NCI-H748 (cell line): ENCODE measurements around the gene ZNF296.
"Not testable (repeated sequence)": the region's sequence is repeated elsewhere in the genome, so short reads cannot be mapped to it uniquely, and the experiment has no call there.

Experiments
- DNase-seq: peaks from one replicate; lab custom pipeline; 2025; ENCODE audit not compliant: unreplicated experiment; lab: John Stamatoyannopoulos, UW

ZNF296 gene

DNA sequence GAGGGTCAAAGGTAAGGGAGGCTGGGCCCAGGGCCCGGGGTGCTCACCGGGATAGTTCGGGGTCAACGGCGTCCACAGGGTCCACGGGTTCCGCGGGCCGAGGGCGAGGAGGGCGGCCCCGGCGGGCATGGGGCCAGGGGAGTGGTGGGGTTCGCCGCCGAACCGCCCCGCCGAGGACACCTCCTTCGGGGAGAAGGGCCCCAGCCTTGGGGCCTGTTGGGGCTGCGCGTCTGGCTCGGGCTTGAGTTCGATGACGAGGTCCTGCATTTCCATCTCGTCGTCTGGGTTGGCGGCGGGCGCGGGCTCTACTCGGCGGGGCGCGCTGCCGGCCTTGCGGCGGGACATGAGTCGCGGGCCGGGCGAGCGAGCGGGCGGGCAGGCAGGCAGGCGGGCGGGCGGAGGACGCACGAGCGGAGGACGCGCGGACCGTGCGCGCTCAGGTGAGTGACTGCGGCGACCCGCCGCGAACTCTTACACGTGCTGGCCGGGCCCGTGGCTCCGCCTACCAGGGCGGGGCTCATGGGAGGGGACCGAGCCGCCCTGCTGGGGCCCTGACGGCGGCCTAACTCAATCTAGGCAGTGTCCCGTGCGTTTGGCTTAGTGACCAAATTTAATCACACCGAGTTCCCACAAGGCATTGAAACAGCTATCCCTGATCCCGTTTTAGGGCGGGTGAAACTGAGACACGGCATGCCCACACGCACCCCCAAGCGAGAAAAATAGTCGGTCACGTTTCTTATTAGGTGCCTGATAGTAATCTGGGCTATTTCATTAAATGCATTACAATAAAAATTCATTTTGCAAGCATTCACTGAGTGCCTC lies at the start of gene ZNF296:
TSS of gene ZNF296 (minus strand) at position 450 of the 822 bp plus-strand sequence. CDS start at position 345, 105 bp downstream.
- DNase-seq, result peak; percentile 92

GRCh38 chr19:45125360-45125759 lies 49.1 kb upstream of the ZNF296 start:
- DNase-seq, result no peak

DNA sequence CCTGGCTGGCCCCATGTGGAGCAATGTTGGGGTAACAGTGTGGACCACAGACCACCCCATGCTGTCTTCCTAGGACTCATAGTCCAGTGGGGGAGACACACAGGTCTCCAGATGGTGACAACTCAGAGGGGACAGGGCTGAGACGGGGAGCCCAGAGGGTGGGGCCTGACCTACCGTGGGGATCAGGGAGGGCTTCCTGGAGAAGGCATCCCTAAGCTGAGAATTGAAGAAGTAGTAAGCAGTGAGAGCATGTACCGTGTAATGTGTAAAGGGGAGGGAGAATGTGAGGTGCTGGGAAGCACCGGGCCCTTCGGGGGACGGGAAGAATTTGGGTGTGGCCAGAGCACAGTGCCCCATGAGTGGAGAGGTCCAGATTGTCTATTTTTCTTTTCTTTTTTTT lies 47.7 kb upstream of the ZNF296 start:
- DNase-seq, result no peak

DNA sequence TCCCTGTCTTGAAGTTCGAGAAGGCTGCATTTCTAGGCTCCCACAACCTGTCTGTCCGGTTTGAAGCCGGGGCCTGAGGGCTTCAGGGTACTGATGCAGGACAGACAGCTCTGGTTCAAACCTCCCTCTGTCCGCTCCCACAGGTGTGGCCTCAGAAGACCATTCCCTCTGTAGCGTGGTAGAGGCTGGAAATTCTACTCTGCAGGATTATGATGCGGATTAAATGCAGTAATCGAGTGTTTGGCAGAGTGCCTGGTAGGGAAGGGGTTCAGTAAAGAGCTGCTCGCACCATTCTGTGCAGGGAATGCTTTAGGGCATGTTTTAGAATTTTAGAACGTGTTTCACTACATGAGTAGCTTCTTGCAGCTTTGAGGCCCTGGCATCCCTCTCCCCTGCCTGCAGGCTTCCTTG lies 47.2 kb upstream of the ZNF296 start:
- no peak for DNase-seq

DNA sequence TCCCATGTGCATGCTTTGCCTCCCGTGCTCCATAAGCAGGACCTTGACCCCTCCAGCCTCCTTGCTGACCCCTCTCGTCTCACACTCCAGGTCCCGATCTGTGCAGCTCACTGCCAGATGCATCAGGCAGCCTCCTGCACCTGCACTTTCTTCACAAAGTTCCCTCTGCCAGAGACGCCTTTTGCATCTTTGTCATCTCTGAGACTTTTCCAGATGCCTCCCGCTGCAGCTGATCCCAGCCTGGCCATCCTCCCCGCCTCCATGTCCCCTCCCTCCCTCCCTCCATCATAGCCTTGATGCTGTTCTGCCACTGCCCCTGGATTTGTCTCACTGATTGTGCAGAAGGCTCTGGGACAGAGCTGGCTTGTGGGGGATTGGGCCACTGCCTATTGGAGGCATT lies 46.6 kb upstream of the ZNF296 start:
- DNase-seq, result no peak

- DNase-seq, result no peak
Measured at GRCh38 chr19:45121827-45122345, 45.6 kb upstream of the ZNF296 start.

DNA sequence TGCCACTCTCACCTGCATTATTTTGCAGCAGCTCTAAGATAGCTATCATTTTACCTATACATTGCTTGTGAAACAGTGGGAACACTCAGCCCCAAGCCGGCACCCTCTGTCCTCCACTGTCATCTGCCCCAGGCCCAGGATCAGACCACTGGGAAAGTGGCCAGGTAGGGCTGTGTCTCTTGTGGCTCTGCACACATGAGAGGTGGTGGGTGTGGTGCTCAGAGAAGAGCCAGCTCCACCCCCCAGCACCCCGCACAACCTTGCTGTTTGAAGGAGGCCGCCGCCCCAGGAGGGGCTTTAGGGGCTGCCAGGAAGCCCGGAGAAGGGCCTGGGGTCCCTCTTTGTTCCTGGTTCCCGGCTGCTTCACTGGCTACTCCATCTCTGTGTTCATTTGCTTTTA lies 43.3 kb upstream of the ZNF296 start:
- no peak for DNase-seq

DNA sequence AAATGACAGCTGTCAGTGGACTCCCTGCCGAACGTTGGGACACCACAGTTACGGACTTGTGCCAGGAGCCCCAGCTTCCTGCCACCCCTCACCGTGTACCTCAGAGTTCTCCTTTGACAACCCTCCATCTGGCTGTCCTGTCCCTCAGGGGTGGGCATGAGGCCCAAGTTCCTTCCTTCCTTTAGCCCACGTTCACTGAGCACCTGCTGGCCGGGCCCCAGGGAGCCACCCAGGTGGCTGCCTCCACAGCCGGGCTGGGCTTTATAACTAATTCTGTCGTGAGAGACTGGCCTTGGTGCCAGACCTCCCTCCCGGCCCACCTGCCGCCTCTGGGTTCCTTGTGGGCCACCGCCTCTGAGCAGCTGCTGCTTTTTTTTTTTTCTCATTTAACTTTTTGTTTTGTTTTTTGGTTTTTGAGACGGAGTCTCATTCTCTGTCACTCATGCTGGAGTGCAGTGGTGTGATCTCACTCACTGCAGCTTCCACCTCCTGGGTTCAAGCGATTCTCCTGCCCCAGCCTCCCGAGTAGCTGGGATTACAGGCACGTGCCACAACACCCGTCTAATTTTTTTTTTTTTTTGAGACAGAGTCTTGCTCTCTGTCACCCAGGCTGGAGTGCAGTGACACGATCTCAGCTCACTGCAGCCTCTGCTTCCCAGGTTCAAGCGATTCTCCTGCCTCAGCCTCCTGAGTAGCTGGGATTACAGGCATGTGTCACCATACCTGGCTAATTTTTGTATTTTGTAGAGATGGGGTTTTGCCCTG lies 42.5 kb upstream of the ZNF296 start:
- not testable (repeated sequence) for DNase-seq

DNA sequence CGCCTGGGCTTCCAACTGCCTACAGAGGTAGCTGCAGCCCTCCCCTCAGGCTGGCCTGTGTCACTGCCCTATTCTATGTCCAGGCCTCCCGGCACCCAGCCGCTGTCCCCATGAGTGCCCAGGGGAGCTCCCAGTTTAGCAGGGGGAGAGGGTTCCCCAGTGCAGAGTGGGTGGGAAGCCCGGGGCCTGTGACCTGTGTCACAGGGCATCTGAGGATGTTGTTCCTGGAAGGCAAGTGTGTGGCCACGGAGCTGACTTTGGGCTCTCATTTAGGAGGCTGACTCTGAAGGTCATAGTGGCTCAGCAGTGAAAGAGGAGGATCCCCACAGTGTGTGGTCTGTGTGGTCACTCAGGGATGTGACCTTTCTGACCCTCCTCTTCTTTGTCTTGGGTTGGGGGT lies 41.8 kb upstream of the ZNF296 start:
- DNase-seq, result no peak

GRCh38 chr19:45117671-45118070 lies 41.4 kb upstream of the ZNF296 start:
- DNase-seq, result peak; percentile 31

- DNase-seq, result no peak
Measured at GRCh38 chr19:45117167-45117594, 40.9 kb upstream of the ZNF296 start.

DNA sequence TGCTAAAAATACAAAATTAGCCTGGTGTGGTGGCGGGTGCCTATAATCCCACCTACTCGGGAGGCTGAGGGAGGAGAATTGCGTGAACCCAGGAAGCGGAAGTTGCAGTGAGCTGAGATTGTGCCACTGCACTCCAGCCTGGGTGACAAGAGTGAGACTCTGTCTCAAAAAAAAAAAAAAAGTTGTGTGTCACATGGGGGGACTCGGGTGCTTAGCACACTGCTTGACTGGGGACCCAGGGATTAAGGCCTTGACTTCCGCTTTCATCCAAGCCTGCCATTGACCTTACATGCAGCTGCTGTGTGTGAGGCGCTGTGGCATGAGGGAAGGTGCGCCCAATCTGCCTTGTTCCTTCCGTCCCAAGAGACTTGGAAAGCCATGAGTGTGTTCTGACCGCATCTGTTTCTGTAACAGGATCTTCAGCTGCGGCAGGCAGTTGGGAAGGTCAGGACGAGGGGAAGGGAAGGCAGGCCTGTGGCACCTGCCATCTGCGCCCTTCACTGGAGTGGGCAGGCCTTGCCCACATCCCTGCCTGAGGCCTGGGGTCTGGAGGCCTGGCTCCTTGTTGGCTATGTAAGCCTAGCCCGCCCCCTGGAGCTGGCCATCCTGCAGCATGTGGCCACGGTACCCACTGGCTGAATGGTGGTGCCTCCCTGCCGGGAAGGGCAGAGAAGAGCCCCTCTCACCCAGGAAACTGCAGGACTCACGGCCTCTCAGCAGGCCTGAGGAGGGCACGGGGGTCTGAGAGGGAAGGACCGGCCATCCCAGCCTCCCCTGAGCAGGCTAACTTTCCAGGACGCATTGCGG lies 39.7 kb upstream of the ZNF296 start:
- DNase-seq, result no peak

- no peak for DNase-seq
Measured at GRCh38 chr19:45114116-45114515, 37.8 kb upstream of the ZNF296 start.

DNA sequence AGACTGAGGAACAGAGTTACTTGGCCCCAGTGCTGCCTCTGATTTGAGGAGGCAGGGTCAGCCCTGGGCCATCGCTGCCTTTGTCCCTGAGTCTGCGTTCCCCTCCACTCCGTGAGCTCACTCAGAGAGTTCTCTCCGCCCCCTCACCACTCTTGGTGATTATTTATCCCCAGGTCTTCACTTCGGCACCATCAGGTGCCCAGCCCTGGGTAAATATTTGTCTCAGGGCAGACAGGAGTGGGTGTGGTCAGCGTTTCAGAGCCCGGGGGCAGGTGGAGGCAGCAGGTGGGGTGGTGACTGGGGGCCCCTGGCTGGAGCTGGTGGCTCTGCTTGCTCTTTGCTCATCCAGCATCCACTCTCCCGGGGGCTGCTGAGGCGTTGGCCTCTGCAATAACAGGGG lies 37.4 kb upstream of the ZNF296 start:
- DNase-seq, result peak; percentile 100

DNA sequence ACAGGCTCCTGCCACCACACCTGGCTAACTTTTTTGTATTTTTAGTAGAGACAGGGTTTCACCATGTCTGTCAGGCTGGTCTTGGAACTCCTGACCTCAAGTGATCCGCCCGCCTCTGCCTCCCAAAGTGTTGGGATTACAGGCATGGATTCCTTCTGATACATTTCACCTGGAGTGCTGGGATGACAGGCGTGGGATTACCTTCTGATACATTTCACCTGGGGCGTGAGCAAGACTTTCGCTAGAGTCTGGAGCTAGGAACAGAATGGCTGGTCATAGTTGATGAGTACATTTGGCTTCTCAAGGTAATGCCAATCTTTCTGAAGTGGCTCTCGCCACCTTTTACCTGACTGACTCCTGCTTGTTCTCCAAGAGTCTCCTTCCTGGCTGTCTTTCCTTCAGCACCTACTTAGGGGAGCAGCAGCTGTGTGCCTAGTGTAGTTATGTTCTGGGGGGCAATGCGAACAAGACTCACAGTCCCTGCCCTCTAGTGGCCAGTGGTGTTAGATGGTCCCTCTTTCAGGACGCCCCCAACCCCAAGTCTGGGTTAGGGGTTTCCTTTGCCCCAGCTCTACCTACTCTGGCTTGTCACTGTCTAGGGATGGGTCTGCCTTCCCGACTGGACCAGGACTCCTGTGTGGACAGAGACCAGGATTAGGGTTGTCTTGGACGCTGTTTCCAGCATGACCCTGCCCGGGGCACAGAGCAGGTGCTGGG lies 36.0 kb upstream of the ZNF296 start:
- no peak for DNase-seq

- DNase-seq, result no peak
Measured at GRCh38 chr19:45110851-45111266, 34.6 kb upstream of the ZNF296 start.

DNA sequence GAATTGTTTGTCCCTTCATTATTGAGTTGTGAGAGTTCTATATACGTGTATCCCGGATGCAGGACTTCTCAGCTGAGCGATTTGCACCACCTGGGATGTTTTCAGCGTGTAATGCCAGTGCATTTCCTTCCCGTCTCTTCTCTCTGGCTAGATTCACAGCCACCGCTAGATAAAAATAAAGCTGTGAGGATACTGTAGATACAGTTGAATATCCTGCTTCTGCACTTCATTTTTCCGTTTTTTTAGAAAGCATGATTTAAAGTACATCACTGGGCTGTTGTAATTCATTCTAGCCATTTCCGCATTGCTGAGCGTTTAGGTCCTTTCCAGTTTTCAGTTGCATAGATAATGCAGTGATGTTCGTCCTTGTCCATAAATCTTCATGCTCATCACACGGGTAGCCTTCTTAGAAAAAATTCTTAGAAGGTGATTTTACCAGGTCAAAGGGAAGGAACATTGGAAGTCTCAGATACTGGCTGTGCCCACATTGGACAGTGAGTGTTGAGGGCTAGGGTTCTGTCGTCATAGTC lies 31.4 kb upstream of the ZNF296 start:
- no peak for DNase-seq

DNA sequence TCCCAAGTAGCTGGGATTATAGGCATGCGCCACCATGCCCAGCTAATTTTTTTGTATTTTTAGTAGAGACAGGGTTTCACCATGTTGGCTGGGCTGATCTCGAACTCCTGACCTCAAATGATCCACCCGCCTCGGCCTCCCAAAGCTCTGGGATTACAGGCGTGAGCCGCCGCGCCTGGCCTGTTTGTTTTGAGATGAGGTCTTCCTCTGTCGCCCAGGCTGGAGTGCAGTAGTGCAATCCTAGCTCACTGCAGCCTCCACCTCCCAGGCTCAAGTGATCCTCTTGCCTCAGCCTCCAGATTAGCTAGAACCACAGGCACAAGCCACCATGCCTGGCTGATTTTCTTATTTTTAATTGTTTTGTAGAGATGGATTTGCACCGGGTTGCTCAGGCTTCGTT lies 30.1 kb upstream of the ZNF296 start:
- DNase-seq, result not testable (repeated sequence)

DNA sequence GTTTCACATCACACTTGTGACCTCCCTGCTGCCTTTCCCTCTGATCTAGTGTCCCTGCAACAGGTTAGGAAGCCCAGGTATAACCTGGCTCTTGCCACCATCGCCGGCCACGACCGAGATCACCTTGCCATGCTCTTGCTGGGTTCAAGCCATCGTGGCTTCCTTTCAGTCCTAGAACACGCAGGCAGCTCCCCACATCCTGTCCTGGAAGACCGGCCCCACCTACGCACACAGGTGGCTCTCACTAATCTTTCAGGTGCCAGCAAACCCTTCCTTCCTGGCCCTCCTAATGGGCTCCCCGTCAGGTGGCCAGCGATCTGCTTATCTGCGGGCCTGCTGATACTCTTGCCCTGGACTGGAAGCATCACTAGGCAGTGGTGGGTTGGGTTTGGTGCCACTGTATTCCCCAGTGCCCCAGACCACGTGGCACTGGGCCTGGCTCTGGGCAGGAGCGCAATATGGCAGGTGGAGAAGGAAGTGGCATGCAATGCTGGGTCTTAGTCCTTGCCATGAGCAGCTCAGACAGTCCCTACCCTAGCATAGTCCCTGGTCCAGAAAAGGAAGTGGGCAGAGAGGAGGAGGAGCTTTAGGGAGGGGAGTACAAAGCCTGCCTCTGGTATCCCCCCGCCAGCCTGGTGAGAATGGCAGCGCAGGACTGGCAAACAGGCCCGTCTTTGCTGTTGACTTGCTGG lies 28.5 kb upstream of the ZNF296 start:
- no peak for DNase-seq
